ENCODE results near the gene GNAQ. TPM values are rescaled to one million over a fixed set of nuclear protein-coding genes. Genes with fewer than 3 reads are reported as not detected.

GNAQ gene
- total RNA-seq, 2 donors from 2014 or later = 46.0 to 58.8 TPM

GRCh38 chr9:78021697-78022096, 9.9 kb downstream of the GNAQ start:
- Histone ChIP-seq H3K27me3 (replicated peaks; ENCODE audit: insufficient read depth) (no peaks in the 10 kb centered on the region), H3K27ac (peak overlapping the region in 1 of 2 donors; percentile 33), H3K4me1 (ENCODE audit: control insufficient read depth in 1 of 2, low read depth in 2 of 2) (peaks cover 51 to 68% of the 10 kb centered on the region in 2 donors), H3K9me3 (no peaks in the 10 kb centered on the region), H3K36me3 (no peaks in the 10 kb centered on the region), H3K4me3 (peak overlapping the region; percentile 63)
- DNase-seq (ENCODE audit: low spot score) = no peak
- TF ChIP-seq, protein P1, sequence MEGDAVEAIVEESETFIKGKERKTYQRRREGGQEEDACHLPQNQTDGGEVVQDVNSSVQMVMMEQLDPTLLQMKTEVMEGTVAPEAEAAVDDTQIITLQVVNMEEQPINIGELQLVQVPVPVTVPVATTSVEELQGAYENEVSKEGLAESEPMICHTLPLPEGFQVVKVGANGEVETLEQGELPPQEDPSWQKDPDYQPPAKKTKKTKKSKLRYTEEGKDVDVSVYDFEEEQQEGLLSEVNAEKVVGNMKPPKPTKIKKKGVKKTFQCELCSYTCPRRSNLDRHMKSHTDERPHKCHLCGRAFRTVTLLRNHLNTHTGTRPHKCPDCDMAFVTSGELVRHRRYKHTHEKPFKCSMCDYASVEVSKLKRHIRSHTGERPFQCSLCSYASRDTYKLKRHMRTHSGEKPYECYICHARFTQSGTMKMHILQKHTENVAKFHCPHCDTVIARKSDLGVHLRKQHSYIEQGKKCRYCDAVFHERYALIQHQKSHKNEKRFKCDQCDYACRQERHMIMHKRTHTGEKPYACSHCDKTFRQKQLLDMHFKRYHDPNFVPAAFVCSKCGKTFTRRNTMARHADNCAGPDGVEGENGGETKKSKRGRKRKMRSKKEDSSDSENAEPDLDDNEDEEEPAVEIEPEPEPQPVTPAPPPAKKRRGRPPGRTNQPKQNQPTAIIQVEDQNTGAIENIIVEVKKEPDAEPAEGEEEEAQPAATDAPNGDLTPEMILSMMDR (IDR thresholded peaks at IDR 0.05) = peak; percentile 23
- ATAC-seq (ENCODE audit: insufficient number of reproducible peaks, low FRiP score, low read depth) = no peak

DNA sequence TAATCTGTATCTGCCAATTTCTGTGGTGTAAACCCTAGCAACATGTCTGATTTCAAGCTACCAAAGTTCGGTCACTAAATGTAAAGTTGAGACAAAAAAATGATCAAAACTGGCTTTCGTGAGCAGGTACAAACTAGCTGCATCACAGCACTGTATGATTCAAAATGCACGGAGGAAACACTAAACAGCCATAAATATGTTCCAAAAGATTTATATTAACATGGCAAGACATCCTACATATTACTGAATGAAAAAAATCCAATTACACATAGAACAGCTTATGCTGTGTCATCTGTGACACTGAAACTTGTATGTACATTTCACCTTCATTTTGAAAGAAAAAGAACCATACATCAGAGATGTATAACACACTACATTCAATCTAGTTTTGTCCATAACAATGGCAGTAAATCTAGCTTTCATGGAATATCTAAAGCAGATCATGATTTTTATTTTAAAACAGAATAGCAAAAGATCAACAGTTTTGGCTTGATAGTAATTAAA, 14.4 kb downstream of the GNAQ start:
- no peaks in the 10 kb centered on the region for H3K27me3 ChIP-seq (replicated peaks; ENCODE audit: insufficient read depth)
- no peak for DNase-seq (ENCODE audit: low spot score)
- no peaks in the 10 kb centered on the region for H3K36me3 ChIP-seq
- no peak overlapping the region for H3K4me3 ChIP-seq
- ATAC-seq (ENCODE audit: insufficient number of reproducible peaks, low FRiP score, low read depth) = no peak
- H3K4me1 ChIP-seq (ENCODE audit: control insufficient read depth in 1 of 2, low read depth in 2 of 2) = peaks cover 35 to 42% of the 10 kb centered on the region in 2 donors
- H3K27ac ChIP-seq = no peak overlapping the region
- H3K9me3 ChIP-seq = no peaks in the 10 kb centered on the region
- TF ChIP-seq, protein P1 (IDR thresholded peaks at IDR 0.05) = no peak

GRCh38 chr9:78015241-78015640, 16.4 kb downstream of the GNAQ start:
- ATAC-seq (ENCODE audit: insufficient number of reproducible peaks, low FRiP score, low read depth) (no peak), DNase-seq (ENCODE audit: low spot score) (no peak)
- no peak overlapping the region for H3K4me3 ChIP-seq
- H3K9me3 ChIP-seq = no peaks in the 10 kb centered on the region
- H3K27ac ChIP-seq = no peak overlapping the region
- H3K4me1 ChIP-seq (ENCODE audit: control insufficient read depth in 1 of 2, low read depth in 2 of 2) = peaks cover 27 to 42% of the 10 kb centered on the region in 2 donors
- no peaks in the 10 kb centered on the region for H3K36me3 ChIP-seq
- TF ChIP-seq, protein P1 (IDR thresholded peaks at IDR 0.05) = no peak
- no peaks in the 10 kb centered on the region for H3K27me3 ChIP-seq (replicated peaks; ENCODE audit: insufficient read depth)

- H3K4me1 ChIP-seq (ENCODE audit: control insufficient read depth in 1 of 2, low read depth in 2 of 2) = peaks cover 29 to 47% of the 10 kb centered on the region in 2 donors
- TF ChIP-seq, protein P1 (IDR thresholded peaks at IDR 0.05) = no peak
- no peak overlapping the region for H3K27ac ChIP-seq
- ATAC-seq (ENCODE audit: insufficient number of reproducible peaks, low FRiP score, low read depth) = no peak
- no peaks in the 10 kb centered on the region for H3K9me3 ChIP-seq
- H3K4me3 ChIP-seq = no peak overlapping the region
- no peaks in the 10 kb centered on the region for H3K27me3 ChIP-seq (replicated peaks; ENCODE audit: insufficient read depth)
- no peak for DNase-seq (ENCODE audit: low spot score)
- no peaks in the 10 kb centered on the region for H3K36me3 ChIP-seq
Observed at GRCh38 chr9:78014776-78015175, 16.8 kb downstream of the GNAQ start.

DNA sequence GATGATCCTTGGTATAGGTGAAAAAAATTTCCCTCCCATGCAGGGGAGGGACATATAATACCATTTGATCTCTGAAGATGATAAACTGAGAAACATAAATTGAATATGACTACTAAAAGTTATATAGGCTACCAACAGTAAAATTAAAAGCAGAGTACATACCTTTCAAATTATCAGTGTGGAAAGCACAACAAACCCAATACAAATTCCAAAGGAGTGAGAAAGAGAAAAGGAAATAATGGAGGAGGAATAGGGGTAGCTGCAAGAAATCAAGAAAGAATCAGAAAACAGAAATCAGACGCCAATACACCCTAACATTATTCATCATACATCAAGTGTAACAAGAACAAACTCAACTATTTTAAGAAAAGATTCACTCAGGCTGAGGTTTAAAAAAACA, 17.7 kb downstream of the GNAQ start:
- Histone ChIP-seq H3K36me3 (no peaks in the 10 kb centered on the region), H3K27me3 (replicated peaks; ENCODE audit: insufficient read depth) (no peaks in the 10 kb centered on the region), H3K27ac (no peak overlapping the region), H3K4me1 (ENCODE audit: control insufficient read depth in 1 of 2, low read depth in 2 of 2) (peaks cover 33 to 55% of the 10 kb centered on the region in 2 donors), H3K9me3 (no peaks in the 10 kb centered on the region), H3K4me3 (no peak overlapping the region)
- ATAC-seq (ENCODE audit: insufficient number of reproducible peaks, low FRiP score, low read depth) (no peak), DNase-seq (ENCODE audit: low spot score) (no peak)
- TF ChIP-seq, protein P1 (IDR thresholded peaks at IDR 0.05) = no peak
